SJCRH30 (cell line): ENCODE measurements around the gene ASXL3. TPM values are rescaled to one million over a fixed set of nuclear protein-coding genes. Genes with fewer than 3 reads are reported as not detected.

Experiments
- DNase-seq, 2 experiments: peaks; one replicate each; pipeline ENCODE4 v3.0.0-alpha.2; 2015 to 2020
- H3K27ac ChIP-seq: fragments of 250-450 bp; sonication (Bioruptor Pico); 2 replicates; pipeline ENCODE4 v1.5.1; 2020; ENCODE audit warnings: mild to moderate bottlenecking, moderate library complexity
- H3K27me3 ChIP-seq: fragments of 250-450 bp; sonication (Bioruptor Pico); 2 replicates; pipeline ENCODE4 v1.5.1; 2020; ENCODE audit warnings: mild to moderate bottlenecking, moderate library complexity
- H3K36me3 ChIP-seq: fragments of 250-450 bp; sonication (Bioruptor Pico); 2 replicates; pipeline ENCODE4 v1.5.1; 2020; ENCODE audit warnings: mild to moderate bottlenecking, moderate library complexity
- H3K4me1 ChIP-seq: fragments of 250-450 bp; sonication (Bioruptor Pico); 2 replicates; pipeline ENCODE4 v1.5.1; 2020; ENCODE audit warnings: mild to moderate bottlenecking, moderate library complexity
- H3K4me3 ChIP-seq: fragments of 250-450 bp; sonication (Bioruptor Pico); 2 replicates; pipeline ENCODE4 v1.5.1; 2020; ENCODE audit warnings: mild to moderate bottlenecking, moderate library complexity
- H3K9me3 ChIP-seq: fragments of 250-450 bp; sonication (Bioruptor Pico); replicated peaks from 2 replicates; pipeline ENCODE4 v1.5.1; 2020; ENCODE audit warnings: mild to moderate bottlenecking, moderate library complexity
- total RNA-seq: library from RNA; depleted of rRNA; stranded (reverse); fragments of >200 nt; shearing (Covaris generic); gene quantifications from 2 replicates; pipeline ENCODE4 v1.2.3, GENCODE V29; 2014

Gene ASXL3
- total RNA-seq, 1 experiment from 2014 or later: not detected

DNA sequence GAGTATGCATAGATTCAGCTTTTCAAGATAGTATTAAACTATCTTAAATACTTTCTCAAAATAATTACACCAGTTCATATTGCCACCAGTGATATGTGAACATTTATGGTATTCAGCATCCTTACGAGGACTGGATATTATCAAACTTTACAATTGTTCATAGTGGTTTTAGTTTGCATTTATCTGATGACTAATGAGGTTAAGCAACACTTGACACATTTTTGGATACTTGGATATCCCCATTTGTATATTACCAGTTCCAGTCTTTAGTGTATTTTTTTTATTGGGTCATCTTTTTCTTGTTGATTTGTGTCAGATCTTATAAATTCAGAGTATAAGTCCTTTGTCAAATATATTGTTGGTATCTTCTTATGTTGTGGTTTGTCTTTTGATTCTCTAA is 128.4 kb downstream of the ASXL3 start:
- H3K27me3 ChIP-seq: no peaks in the 10 kb centered on the region
- no peak overlapping the region for H3K27ac ChIP-seq
- H3K36me3 ChIP-seq: no peaks in the 10 kb centered on the region
- no peaks in the 10 kb centered on the region for H3K4me1 ChIP-seq
- no peaks in the 10 kb centered on the region for H3K9me3 ChIP-seq
- DNase-seq: no peak
- H3K4me3 ChIP-seq: no peak overlapping the region

DNA sequence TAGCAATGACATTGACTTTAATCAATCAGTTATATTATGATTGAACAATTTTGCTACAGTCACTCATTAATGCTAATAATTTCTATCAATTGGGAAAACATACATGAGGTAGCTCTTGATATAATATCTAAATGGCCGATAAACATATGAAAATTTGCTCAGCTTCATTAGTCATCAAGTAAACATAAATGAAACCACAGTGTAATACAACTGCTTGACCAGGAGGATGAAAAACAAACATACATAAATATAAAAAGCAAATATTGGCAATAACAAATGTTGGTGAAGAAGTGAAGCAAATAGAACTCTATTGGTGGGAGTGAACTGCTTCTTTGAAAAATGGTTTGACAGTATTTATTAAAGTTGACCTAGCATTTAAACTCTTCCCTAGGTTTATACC is 130.9 kb downstream of the ASXL3 start:
- no peaks in the 10 kb centered on the region for H3K4me1 ChIP-seq

GRCh38 chr18:33710269-33710668 is 132.2 kb downstream of the ASXL3 start:
- DNase-seq: no peak

More for the DNA sequence above, 130.9 kb downstream of the ASXL3 start:
- Histone ChIP-seq H3K4me3 (no peak overlapping the region), H3K27ac (no peak overlapping the region), H3K9me3 (no peaks in the 10 kb centered on the region), H3K36me3 (no peaks in the 10 kb centered on the region), H3K27me3 (no peaks in the 10 kb centered on the region)
- no peak for DNase-seq

GRCh38 chr18:33711514-33711913 is 133.5 kb downstream of the ASXL3 start:
- H3K27me3 ChIP-seq: no peaks in the 10 kb centered on the region
- no peak overlapping the region for H3K4me3 ChIP-seq
- DNase-seq: no peak
- H3K36me3 ChIP-seq: no peaks in the 10 kb centered on the region
- no peaks in the 10 kb centered on the region for H3K4me1 ChIP-seq
- no peaks in the 10 kb centered on the region for H3K9me3 ChIP-seq
- no peak overlapping the region for H3K27ac ChIP-seq

More at GRCh38 chr18:33710269-33710668, 132.2 kb downstream of the ASXL3 start:
- H3K4me1 ChIP-seq: no peaks in the 10 kb centered on the region
- no peak overlapping the region for H3K27ac ChIP-seq
- H3K4me3 ChIP-seq: no peak overlapping the region
- no peaks in the 10 kb centered on the region for H3K27me3 ChIP-seq
- no peaks in the 10 kb centered on the region for H3K9me3 ChIP-seq
- no peaks in the 10 kb centered on the region for H3K36me3 ChIP-seq

DNA sequence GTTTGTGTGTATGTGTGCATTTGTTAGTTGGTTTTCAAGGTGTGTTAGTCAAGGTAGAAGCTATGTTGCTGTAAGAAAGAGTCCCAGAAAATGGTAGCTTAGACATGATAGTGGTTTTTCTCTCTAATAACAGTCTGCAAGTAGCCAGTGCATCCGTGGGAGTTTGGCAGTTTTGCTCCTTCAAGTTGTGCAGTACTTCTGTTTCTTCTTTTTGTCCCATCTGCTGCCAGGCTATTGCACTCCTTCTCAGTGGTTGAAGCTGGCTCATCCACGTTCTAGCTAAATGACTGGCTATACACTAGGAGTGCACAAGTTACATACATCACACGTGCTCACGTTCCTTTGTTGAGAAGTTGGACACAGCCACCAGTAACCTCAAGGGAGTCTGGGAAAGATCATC is 134.7 kb downstream of the ASXL3 start:
- no peaks in the 10 kb centered on the region for H3K4me1 ChIP-seq
- H3K27ac ChIP-seq: no peak overlapping the region
- H3K9me3 ChIP-seq: no peaks in the 10 kb centered on the region
- no peaks in the 10 kb centered on the region for H3K36me3 ChIP-seq
- DNase-seq: no peak
- H3K27me3 ChIP-seq: no peaks in the 10 kb centered on the region
- no peak overlapping the region for H3K4me3 ChIP-seq

DNA sequence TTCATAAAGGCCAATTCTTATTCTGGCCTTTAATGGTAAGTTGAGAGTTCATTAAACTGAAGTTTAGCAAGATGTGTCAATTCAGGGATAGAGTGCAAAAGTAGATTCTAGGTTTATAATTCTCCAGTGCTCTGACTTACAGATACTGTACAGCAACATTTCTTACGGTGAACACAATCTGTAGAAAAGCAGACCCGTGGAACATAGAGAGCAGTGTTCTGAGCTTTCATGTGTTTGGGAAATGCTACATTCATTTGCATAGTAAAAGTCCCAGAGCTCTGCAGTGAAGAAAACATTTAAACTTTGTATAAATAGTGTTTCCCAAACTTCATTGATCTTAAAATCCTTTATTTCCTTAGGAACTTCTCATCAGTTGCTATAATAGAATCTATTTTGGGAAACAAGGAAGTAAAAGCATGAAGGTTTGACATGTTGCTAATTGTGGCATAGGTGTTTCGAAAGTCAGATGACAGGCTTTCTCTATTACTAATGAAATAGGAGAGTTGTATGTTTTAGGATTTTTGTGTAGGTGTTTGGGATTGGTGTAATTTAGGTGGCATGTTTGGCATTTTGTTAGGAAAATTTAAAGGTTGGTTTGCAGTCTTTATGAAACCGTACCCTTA is 138.2 kb downstream of the ASXL3 start:
- Histone ChIP-seq H3K4me1 (no peaks in the 10 kb centered on the region), H3K36me3 (no peaks in the 10 kb centered on the region), H3K27ac (no peak overlapping the region), H3K9me3 (no peaks in the 10 kb centered on the region), H3K27me3 (no peaks in the 10 kb centered on the region), H3K4me3 (no peak overlapping the region)
- DNase-seq: no peak

GRCh38 chr18:33717339-33717738 is 139.3 kb downstream of the ASXL3 start:
- Histone ChIP-seq H3K36me3 (no peaks in the 10 kb centered on the region), H3K4me3 (no peak overlapping the region), H3K4me1 (no peaks in the 10 kb centered on the region), H3K27me3 (no peaks in the 10 kb centered on the region), H3K27ac (no peak overlapping the region), H3K9me3 (no peaks in the 10 kb centered on the region)
- DNase-seq: no peak

- no peaks in the 10 kb centered on the region for H3K9me3 ChIP-seq
- H3K27me3 ChIP-seq: no peaks in the 10 kb centered on the region
- no peak overlapping the region for H3K4me3 ChIP-seq
- DNase-seq: no peak
- no peak overlapping the region for H3K27ac ChIP-seq
- no peaks in the 10 kb centered on the region for H3K4me1 ChIP-seq
- H3K36me3 ChIP-seq: no peaks in the 10 kb centered on the region
These were observed 142.1 kb downstream of the ASXL3 start for GRCh38 chr18:33720133-33720532.

DNA sequence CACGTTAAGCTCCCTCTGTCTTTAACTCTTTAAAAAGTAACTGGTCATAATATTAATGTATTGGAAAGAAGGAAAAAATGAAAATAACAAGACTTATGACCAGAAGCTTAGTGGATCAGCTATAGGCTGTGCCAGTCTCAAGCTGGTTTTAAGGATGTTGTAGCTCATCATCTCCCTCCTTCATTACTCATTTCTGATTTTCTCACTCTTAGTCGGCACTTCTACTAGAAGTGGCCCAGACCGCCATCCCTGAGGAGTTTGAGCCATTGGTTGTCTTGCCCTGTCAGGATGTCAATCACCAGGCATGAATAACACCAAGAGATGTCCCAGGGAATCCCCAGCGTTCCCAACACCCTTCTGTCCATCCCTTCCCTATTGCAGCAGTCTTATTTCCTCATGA is 151.5 kb downstream of the ASXL3 start:
- Histone ChIP-seq H3K36me3 (no peaks in the 10 kb centered on the region), H3K4me3 (no peak overlapping the region), H3K4me1 (no peaks in the 10 kb centered on the region), H3K9me3 (no peaks in the 10 kb centered on the region), H3K27ac (no peak overlapping the region), H3K27me3 (no peaks in the 10 kb centered on the region)
- DNase-seq: no peak

DNA sequence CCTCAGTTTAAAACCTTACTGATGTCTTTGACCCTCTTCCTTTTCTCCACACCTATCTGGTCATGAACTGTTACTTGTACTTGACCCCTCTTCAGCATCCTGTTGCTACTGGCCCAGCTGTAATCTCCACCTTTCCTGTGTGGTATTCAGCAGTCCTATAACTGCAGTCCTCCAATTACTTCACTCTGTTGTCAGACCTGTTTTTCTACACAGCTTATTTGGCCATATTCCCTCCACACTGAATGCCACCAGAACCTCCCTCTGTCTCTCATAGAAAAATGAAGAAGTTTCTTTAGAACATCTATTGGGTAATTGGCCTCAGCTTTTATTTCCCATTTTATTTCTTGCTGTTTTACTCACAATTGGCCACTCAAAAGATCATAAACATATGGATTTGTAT is 155.4 kb downstream of the ASXL3 start:
- DNase-seq: no peak
- Histone ChIP-seq H3K4me1 (no peaks in the 10 kb centered on the region), H3K27ac (no peak overlapping the region), H3K36me3 (no peaks in the 10 kb centered on the region), H3K9me3 (no peaks in the 10 kb centered on the region), H3K27me3 (no peaks in the 10 kb centered on the region), H3K4me3 (no peak overlapping the region)

- no peaks in the 10 kb centered on the region for H3K36me3 ChIP-seq
- H3K4me1 ChIP-seq: no peaks in the 10 kb centered on the region
- no peak for DNase-seq
- no peaks in the 10 kb centered on the region for H3K9me3 ChIP-seq
- no peak overlapping the region for H3K4me3 ChIP-seq
- no peak overlapping the region for H3K27ac ChIP-seq
- no peaks in the 10 kb centered on the region for H3K27me3 ChIP-seq
These were observed 157.4 kb downstream of the ASXL3 start for GRCh38 chr18:33735428-33735827.

- H3K27ac ChIP-seq: no peak overlapping the region
- DNase-seq: no peak
- no peaks in the 10 kb centered on the region for H3K4me1 ChIP-seq
- H3K36me3 ChIP-seq: no peaks in the 10 kb centered on the region
- H3K27me3 ChIP-seq: no peaks in the 10 kb centered on the region
- no peak overlapping the region for H3K4me3 ChIP-seq
- no peaks in the 10 kb centered on the region for H3K9me3 ChIP-seq
These were observed 163.7 kb downstream of the ASXL3 start for GRCh38 chr18:33741760-33742159.

DNA sequence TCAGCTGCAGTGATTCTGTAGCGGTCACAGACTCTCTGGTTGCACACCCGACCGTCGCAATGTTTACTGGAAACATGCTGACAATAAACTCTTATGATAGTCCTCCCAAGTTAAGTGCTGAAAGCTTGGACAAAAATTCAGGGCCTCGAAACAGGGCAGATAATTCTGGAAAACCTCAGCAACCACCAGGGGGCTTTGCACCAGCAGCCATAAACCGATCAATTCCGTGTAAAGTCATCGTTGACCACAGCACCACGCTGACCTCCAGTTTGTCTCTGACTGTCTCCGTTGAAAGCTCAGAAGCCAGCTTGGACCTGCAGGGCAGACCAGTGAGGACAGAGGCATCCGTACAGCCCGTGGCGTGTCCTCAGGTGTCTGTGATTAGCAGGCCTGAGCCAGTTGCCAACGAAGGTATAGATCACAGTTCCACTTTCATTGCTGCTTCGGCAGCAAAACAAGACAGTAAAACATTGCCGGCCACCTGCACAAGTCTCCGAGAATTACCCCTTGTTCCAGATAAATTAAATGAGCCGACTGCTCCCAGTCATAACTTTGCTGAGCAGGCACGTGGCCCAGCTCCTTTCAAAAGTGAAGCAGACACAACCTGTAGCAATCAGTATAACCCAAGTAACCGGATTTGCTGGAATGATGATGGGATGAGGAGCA is 166.1 kb downstream of the ASXL3 start:
- Histone ChIP-seq H3K4me1 (no peaks in the 10 kb centered on the region), H3K9me3 (no peaks in the 10 kb centered on the region), H3K36me3 (no peaks in the 10 kb centered on the region), H3K27ac (no peak overlapping the region), H3K4me3 (no peak overlapping the region), H3K27me3 (no peaks in the 10 kb centered on the region)
- DNase-seq: no peak

- no peak for DNase-seq
These were observed 167.3 kb downstream of the ASXL3 start for GRCh38 chr18:33745151-33745795.

GRCh38 chr18:33745871-33746545 is 168.0 kb downstream of the ASXL3 start:
- Histone ChIP-seq H3K27me3 (no peaks in the 10 kb centered on the region), H3K9me3 (no peaks in the 10 kb centered on the region), H3K4me3 (no peak overlapping the region), H3K27ac (no peak overlapping the region), H3K4me1 (no peaks in the 10 kb centered on the region), H3K36me3 (no peaks in the 10 kb centered on the region)
- no peak for DNase-seq

More at GRCh38 chr18:33745151-33745795, 167.3 kb downstream of the ASXL3 start:
- Histone ChIP-seq H3K36me3 (no peaks in the 10 kb centered on the region), H3K27me3 (no peaks in the 10 kb centered on the region), H3K4me3 (no peak overlapping the region), H3K9me3 (no peaks in the 10 kb centered on the region), H3K4me1 (no peaks in the 10 kb centered on the region), H3K27ac (no peak overlapping the region)
